ENCODE results near the gene STARD9.

Gene STARD9

GRCh38 chr15:42696626-42697025 is 121.2 kb downstream of the STARD9 start:
- DNase-seq: no peak

- peak; percentile 61 for DNase-seq
Observed at GRCh38 chr15:42704492-42704926, 129.1 kb downstream of the STARD9 start.

DNA sequence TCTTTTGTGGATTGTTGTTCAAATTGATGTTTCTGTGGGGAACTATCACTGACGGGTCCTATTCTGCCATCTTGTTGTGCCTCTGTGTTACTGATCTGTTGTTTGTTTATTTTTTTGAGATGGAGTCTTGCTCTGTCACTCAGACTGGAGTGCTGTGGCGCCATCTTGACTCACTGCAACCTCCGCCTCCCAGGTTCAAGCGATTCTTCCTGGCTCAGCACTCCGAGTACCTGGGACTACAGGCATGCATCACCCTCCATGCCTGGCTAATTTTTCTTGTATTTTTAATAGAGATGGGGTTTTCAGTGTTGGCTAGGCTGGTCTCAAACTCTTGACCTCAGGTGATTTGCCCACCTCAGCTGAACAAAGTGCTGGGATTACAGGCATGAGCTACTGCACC is 129.9 kb downstream of the STARD9 start:
- no peak for DNase-seq

GRCh38 chr15:42707068-42707467 is 131.7 kb downstream of the STARD9 start:
- no peak for DNase-seq

- no peak for DNase-seq
Observed at GRCh38 chr15:42707873-42708544, 132.6 kb downstream of the STARD9 start.

- DNase-seq: no peak
Observed at GRCh38 chr15:42710662-42711061, 135.3 kb downstream of the STARD9 start.

DNA sequence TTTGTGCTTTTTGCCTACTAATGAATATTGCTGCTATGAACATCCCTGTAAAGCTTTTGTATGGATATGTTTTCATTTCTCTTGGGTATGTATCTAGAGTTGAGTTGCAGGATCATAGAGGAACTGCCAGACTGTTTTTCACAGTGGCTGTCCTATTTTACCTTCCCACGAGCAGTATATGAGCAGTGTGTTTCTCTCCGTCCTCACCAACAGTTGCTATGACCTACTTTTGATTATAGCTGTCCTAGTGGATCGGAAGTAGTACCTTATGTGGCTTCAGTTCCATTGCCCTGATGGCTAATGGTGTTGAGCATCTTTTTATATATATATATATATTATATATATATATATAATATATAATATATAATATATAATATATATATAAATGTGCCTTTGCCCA is 136.3 kb downstream of the STARD9 start:
- no peak for DNase-seq

DNA sequence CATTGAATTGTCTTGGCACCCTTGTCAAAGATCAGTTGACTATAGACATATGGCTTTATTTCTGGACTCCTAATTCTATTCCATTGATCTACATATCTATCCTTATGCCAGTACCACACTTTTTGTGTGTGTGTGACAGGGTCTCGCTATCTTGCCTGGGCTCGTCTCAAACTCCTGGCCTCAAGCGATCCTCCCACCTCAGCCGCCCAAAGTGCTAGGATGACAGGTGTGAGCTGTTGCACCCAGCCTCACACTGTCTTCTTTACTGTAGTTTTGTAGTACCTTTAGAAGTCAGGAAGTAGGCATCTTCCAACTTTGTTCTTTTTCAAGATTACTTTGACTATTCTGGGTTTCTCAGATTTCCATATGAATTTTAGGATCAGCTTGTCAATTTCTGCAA is 137.2 kb downstream of the STARD9 start:
- no peak for DNase-seq

DNA sequence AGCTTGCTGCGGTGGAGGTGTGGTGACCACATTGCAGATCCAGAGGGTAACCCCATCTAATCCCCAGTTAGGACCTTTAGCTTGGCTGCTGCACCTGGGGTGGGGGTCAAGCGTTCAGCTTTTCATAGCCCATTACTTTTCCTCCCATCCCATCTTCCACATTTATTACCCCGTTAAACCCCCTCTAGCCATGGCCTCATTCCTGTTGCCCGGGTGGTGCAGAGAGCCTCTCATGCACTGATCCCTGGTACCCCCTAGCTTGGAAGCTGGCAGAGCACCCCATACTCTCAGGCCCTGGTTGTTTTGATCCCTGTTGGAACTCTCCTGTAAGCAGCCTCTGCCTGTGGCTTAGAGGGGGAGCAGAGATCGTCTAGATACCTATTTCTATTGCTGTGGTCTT is 140.7 kb downstream of the STARD9 start:
- no peak for DNase-seq

DNA sequence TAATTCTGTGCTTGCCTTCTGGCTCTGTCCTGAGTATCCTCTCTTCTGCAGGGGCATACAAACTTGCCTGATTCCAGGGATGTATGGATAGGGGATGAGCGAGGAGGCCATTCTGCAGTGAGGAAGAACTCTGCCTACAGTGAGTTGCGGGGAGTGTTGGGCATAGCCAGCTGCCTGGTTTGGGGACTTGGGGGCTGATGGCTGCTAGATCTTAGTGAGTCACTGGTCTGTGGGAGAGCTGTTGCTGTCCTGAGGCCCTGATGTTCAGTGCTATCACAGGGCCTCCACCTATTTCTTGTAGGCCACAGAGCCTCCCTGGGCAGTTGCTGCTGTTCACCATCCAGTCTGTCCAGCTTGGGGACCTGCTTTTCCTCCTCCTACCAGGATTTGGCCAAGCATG is 141.2 kb downstream of the STARD9 start:
- DNase-seq: no peak

DNA sequence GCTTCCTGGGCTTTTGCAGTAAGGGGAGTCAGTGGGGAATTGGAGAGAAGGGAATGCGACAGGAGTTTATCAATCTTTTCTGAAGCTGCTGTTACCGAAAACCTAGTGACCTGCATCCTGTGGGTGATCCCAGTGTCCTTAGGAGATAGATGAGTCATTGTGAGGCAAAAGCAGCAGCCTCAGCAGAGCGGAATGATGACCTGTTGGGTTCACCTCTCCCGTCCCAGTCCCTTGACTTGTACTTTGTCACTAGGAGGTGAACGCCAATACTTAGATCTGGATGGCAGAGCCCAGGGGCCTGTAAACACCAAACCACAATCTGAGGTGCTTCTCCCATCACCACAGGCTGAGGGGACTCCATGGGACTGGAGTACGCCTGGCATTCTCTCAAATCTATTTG is 143.6 kb downstream of the STARD9 start:
- DNase-seq: no peak

DNA sequence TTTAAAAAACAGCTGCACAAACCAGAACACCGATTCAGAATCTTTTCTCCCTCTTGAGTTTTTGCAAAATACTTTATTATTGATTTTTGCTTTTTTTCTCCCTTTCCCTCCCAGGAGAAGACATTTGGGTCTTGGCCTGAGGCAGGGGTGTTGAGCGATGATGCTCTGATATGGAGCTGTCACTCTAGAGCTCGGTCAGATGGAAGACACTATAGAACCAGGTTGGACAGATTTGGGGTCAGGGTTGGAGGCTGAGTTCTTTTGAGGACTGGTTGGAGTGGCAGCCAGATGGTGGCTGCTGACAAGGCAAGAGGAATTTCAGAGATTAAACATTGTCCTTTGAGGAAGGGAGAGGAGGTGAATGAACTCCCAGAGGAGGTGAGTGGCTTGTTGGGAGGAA is 144.7 kb downstream of the STARD9 start:
- DNase-seq: no peak

GRCh38 chr15:42721016-42721415 is 145.6 kb downstream of the STARD9 start:
- no peak for DNase-seq

GRCh38 chr15:42721916-42722315 is 146.5 kb downstream of the STARD9 start:
- DNase-seq: no peak

- no peak for DNase-seq
Observed at GRCh38 chr15:42723068-42723467, 147.7 kb downstream of the STARD9 start.

- no peak for DNase-seq
Observed at GRCh38 chr15:42724276-42724675, 148.9 kb downstream of the STARD9 start.

DNA sequence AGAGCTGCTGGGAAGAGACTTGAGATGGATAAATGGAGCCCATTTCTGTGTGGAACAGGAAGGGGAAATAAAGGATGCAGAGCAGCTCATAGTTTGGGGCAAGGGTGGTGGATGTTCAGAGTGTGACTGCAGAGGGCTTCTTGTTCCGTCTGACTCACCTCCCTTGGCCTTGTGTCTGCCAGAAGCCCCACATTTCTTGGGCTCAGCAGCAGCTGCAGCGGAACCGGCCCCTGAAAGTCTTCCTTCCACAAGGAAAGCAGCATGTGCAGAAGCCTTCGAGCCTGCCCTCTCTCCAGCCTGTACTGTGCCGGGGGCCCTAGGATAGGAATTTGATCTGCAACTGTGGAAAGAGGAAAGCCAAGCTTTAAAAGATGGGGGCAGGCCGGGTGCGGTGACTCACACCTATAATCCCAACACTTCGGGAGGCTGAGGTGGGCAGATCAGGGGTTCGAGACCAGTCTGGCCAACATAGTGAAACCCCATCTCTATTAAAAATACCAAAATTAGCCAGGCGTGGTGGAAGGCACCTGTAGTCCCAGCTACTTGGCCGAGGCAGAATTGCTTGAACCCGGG is 150.0 kb downstream of the STARD9 start:
- DNase-seq: no peak

DNA sequence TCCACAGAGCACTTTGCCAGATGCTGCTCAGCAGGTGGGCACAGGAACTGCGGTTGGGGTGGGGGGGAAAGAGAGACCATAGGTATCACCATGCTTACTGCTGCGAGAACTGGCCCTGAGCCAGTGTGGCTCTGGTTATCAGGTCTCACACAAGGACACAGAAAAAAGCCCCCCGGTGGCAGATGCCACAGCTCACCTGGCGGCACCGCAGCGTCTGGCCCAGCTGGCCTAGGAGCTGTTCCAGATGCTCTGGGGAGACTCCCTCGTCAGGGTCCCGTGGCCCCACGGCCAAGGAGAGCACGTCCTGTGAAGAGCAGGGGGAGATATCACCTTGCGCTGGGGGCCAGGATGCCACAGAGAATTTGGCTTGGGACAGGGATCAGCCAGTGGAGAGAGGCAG is 150.7 kb downstream of the STARD9 start:
- no peak for DNase-seq

GRCh38 chr15:42727750-42728381 is 152.5 kb downstream of the STARD9 start:
- DNase-seq: no peak

DNA sequence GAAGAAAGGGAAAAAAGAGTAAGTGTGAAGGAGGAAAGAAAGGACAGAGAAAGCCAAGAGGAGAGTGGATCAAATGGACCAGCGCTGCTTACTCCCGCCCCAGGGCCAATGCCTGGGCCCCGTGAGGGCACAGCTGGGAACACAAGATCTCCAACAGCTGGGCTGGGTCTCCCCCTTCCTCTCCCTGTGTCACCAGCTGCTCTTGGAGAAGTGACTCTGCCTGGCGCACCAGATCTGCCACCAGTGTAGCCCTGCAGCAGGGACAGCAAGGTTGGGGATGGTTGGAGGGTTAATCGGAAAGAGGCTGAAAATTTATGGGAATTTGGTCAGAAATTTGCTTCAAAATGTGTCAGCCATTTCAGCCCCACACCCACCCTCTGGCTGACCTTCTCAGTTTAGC is 153.2 kb downstream of the STARD9 start:
- DNase-seq: no peak

- no peak for DNase-seq
Observed at GRCh38 chr15:42728972-42729371, 153.6 kb downstream of the STARD9 start.

GRCh38 chr15:42729409-42729808 is 154.0 kb downstream of the STARD9 start:
- DNase-seq: no peak

GRCh38 chr15:42730135-42730534 is 154.7 kb downstream of the STARD9 start:
- DNase-seq: no peak

DNA sequence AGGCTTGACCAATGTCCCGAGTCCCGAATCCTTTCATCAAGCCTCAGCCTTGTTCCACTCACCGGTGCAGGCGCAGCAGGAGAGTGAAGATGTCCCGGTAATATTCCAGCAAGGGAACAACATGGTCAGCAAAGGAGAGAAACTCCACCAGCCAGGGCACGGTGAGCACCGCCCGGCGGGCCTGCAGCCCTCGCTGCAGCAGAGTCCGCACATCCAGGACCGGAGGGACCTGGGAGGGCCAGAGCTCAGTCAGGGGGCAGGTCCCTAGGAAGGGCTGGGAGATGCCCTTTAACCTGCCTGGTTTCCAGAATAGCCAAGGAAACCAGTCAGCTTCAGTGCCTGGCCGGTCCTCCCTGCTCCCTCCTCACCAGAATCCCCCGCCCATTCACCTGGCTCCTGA is 155.1 kb downstream of the STARD9 start:
- no peak for DNase-seq

- no peak for DNase-seq
Observed at GRCh38 chr15:42731461-42731860, 156.1 kb downstream of the STARD9 start.
